Measurements from ENCODE around the gene ETF1.
A peak's percentile ranks its signal among the peaks of the same experiment; 100 is the strongest.

ETF1 gene

GRCh38 chr5:138542956-138543729, at the start of gene ETF1:
Gene ETF1, minus strand, starts transcription at chr5:138543236. Its CDS starts 318 bp downstream, at chr5:138542918.
- peak; percentile 100 for DNase-seq (ENCODE audit: low read depth)
- no peak for TF ChIP-seq CTCF (conservative IDR thresholded peaks at IDR 0.05; ENCODE audit: low read length)
- H3K4me3 ChIP-seq (ENCODE audit: low read length): peak within 1 kb of the TSS; percentile 97

GRCh38 chr5:138588013-138588788, 45.2 kb upstream of the ETF1 start:
- TF ChIP-seq CTCF (conservative IDR thresholded peaks at IDR 0.05; ENCODE audit: low read length): no peak
- no peak overlapping the region for H3K4me3 ChIP-seq (ENCODE audit: low read length)
- no peak for DNase-seq (ENCODE audit: low read depth)

- no peak for DNase-seq (ENCODE audit: low read depth)
- TF ChIP-seq CTCF (conservative IDR thresholded peaks at IDR 0.05; ENCODE audit: low read length): no peak
- H3K4me3 ChIP-seq (ENCODE audit: low read length): no peak overlapping the region
These were observed 42.1 kb upstream of the ETF1 start for GRCh38 chr5:138585157-138585556.

- no peak overlapping the region for H3K4me3 ChIP-seq (ENCODE audit: low read length)
- no peak for TF ChIP-seq CTCF (conservative IDR thresholded peaks at IDR 0.05; ENCODE audit: low read length)
- no peak for DNase-seq (ENCODE audit: low read depth)
These were observed 41.1 kb upstream of the ETF1 start for GRCh38 chr5:138583984-138584637.

DNA sequence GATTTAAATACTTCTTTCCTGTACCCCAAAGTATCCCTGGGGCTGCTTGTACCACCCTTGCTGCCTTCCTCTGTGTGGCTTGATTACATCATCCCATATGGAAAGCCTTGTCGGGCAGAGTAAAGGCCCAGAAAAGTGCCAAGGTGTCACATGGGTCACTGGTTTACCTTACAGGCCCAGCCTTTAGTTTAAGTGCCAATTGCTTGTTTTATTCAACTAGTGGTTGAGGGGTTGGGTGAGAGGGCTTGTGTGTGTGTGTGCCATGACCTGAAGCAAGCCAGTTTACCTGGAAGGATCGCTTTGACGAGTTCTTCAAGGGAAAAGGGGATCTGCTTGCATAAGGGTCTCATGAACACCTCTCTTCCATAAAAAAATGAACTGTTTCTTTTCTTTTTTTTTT, 39.9 kb upstream of the ETF1 start:
- no peak overlapping the region for H3K4me3 ChIP-seq (ENCODE audit: low read length)
- no peak for DNase-seq (ENCODE audit: low read depth)
- TF ChIP-seq CTCF (conservative IDR thresholded peaks at IDR 0.05; ENCODE audit: low read length): no peak

GRCh38 chr5:138580777-138581176, 37.7 kb upstream of the ETF1 start:
- no peak overlapping the region for H3K4me3 ChIP-seq (ENCODE audit: low read length)
- no peak for TF ChIP-seq CTCF (conservative IDR thresholded peaks at IDR 0.05; ENCODE audit: low read length)
- no peak for DNase-seq (ENCODE audit: low read depth)
